Progenitor cell of endocrine pancreas (in vitro differentiated cells): ENCODE results near the gene UFM1. TPM values are rescaled to one million over a fixed set of nuclear protein-coding genes. Genes with fewer than 3 reads are reported as not detected.
A peak's percentile ranks its signal among the peaks of the same experiment; 100 is the strongest.

ENCODE experiments used
- DNase-seq: peaks from one replicate; pipeline ENCODE4 v3.0.0; 2021; ENCODE audit warnings: low spot score; ENCODE audit not compliant: unreplicated experiment
- H3K27ac Mint-ChIP-seq: 2 replicates; pipeline ENCODE4 v1.8.0; 2021; ENCODE audit warnings: mild to moderate bottlenecking, moderate library complexity, mixed read lengths
- H3K27me3 Mint-ChIP-seq: 2 replicates; pipeline ENCODE4 v1.8.0; 2021; ENCODE audit warnings: mixed read lengths
- H3K36me3 Mint-ChIP-seq: 2 replicates; pipeline ENCODE4 v1.8.0; 2022; ENCODE audit warnings: mixed read lengths; ENCODE audit not compliant: insufficient read depth
- H3K4me1 Mint-ChIP-seq: 2 replicates; pipeline ENCODE4 v1.8.0; 2021; ENCODE audit warnings: low read depth, mixed read lengths
- H3K4me3 Mint-ChIP-seq: 2 replicates; pipeline ENCODE4 v1.8.0; 2021; ENCODE audit warnings: low read depth, mild to moderate bottlenecking, moderate library complexity, mixed read lengths
- H3K9me3 Mint-ChIP-seq: 2 replicates; pipeline ENCODE4 v1.8.0; 2021; ENCODE audit warnings: low read depth, mixed read lengths
- CTCF ChIP-seq: fragments of 200-600 bp; sonication (generic); IDR thresholded peaks from one replicate; pipeline ENCODE4 v1.5.0; 2021; ENCODE audit warnings: antibody characterized with exemption, mild to moderate bottlenecking; ENCODE audit not compliant: unreplicated experiment
- total RNA-seq: library from RNA; stranded (reverse); gene quantifications from 2 replicates; pipeline ENCODE4 v1.2.1, GENCODE V29; 2021

Gene UFM1
- total RNA-seq, 1 donor from 2014 or later, result 53.4 TPM

- H3K4me1 Mint-ChIP-seq, result peaks cover 30% of the 10 kb centered on the region
- DNase-seq, result no peak
- no peak for TF ChIP-seq CTCF
- H3K27ac Mint-ChIP-seq, result no peak overlapping the region
- H3K9me3 Mint-ChIP-seq, result peaks cover 11% of the 10 kb centered on the region
- peaks cover 10% of the 10 kb centered on the region for H3K27me3 Mint-ChIP-seq
- H3K4me3 Mint-ChIP-seq, result no peak overlapping the region
- H3K36me3 Mint-ChIP-seq, result peaks cover 2% of the 10 kb centered on the region
Measured at GRCh38 chr13:38391341-38391740, 41.7 kb downstream of the UFM1 start.

GRCh38 chr13:38394777-38395496, 45.3 kb downstream of the UFM1 start:
- peaks cover 23% of the 10 kb centered on the region for H3K4me1 Mint-ChIP-seq
- peak overlapping the region; percentile 15 for H3K27ac Mint-ChIP-seq

GRCh38 chr13:38395497-38395788, 45.8 kb downstream of the UFM1 start:
- TF ChIP-seq CTCF, result no peak
- no peak for DNase-seq
- Mint-ChIP-seq H3K27me3 (peaks cover 10% of the 10 kb centered on the region), H3K27ac (peak overlapping the region; percentile 14), H3K4me1 (peaks cover 23% of the 10 kb centered on the region), H3K9me3 (peaks cover 7% of the 10 kb centered on the region), H3K36me3 (peaks cover 2% of the 10 kb centered on the region), H3K4me3 (no peak overlapping the region)

More at GRCh38 chr13:38394777-38395496, 45.3 kb downstream of the UFM1 start:
- Mint-ChIP-seq H3K4me3 (no peak overlapping the region), H3K36me3 (peaks cover 2% of the 10 kb centered on the region), H3K9me3 (peaks cover 11% of the 10 kb centered on the region), H3K27me3 (peaks cover 10% of the 10 kb centered on the region)
- DNase-seq, result no peak
- no peak for TF ChIP-seq CTCF

- DNase-seq, result no peak
- H3K4me3 Mint-ChIP-seq, result no peak overlapping the region
- H3K27me3 Mint-ChIP-seq, result no peaks in the 10 kb centered on the region
- H3K36me3 Mint-ChIP-seq, result no peaks in the 10 kb centered on the region
- TF ChIP-seq CTCF, result no peak
- peaks cover 14% of the 10 kb centered on the region for H3K4me1 Mint-ChIP-seq
- H3K9me3 Mint-ChIP-seq, result no peaks in the 10 kb centered on the region
- no peak overlapping the region for H3K27ac Mint-ChIP-seq
Measured at GRCh38 chr13:38398711-38399493, 49.3 kb downstream of the UFM1 start.

- peaks cover 11% of the 10 kb centered on the region for H3K4me1 Mint-ChIP-seq
- DNase-seq, result no peak
- TF ChIP-seq CTCF, result no peak
- no peaks in the 10 kb centered on the region for H3K36me3 Mint-ChIP-seq
- H3K27me3 Mint-ChIP-seq, result no peaks in the 10 kb centered on the region
- H3K27ac Mint-ChIP-seq, result no peak overlapping the region
- H3K4me3 Mint-ChIP-seq, result no peak overlapping the region
- H3K9me3 Mint-ChIP-seq, result peaks cover 4% of the 10 kb centered on the region
Measured at GRCh38 chr13:38399535-38399934, 49.9 kb downstream of the UFM1 start.
